ENCODE data around the gene ADGRA1. TPM values are rescaled to one million over a fixed set of nuclear protein-coding genes. Genes with fewer than 3 reads are reported as not detected.

The ADGRA1 gene
- total RNA-seq, 4 donors from 2014 or later, result 0.13 to 0.40 (median 0.29) TPM

DNA sequence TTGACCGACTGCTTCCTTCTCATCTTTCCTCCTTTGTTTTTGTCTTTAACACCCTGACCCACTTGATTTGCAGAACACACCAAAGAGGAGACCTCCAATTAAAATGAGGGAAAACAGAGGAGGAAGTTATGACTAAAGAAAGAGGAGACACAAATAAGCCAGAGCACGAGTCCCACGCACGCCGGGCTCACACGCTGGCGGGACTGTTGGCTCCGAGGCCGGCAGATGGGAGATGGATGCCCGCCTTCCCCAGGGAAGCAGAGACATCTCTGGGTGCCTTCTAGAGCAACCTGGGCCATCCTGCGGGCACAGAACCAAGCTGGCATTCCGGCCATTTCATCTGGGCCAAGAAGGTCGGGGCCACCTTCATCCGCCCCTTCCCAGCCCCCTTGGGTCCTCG lies 5.6 kb downstream of the ADGRA1 start:
- no peak for DNase-seq
- no peaks in the 10 kb centered on the region for H3K36me3 ChIP-seq
- 78 to 86% methylated on average over 14 to 15 of the region's 15 CpGs for WGBS, 2 donors
- no peaks in the 10 kb centered on the region for H3K9me3 ChIP-seq
- peaks cover 0 to 2% of the 10 kb centered on the region in 2 donors for H3K4me1 ChIP-seq
- no peak overlapping the region for H3K4me3 ChIP-seq (replicated peaks in 1 of 3)
- TF ChIP-seq, protein P1, sequence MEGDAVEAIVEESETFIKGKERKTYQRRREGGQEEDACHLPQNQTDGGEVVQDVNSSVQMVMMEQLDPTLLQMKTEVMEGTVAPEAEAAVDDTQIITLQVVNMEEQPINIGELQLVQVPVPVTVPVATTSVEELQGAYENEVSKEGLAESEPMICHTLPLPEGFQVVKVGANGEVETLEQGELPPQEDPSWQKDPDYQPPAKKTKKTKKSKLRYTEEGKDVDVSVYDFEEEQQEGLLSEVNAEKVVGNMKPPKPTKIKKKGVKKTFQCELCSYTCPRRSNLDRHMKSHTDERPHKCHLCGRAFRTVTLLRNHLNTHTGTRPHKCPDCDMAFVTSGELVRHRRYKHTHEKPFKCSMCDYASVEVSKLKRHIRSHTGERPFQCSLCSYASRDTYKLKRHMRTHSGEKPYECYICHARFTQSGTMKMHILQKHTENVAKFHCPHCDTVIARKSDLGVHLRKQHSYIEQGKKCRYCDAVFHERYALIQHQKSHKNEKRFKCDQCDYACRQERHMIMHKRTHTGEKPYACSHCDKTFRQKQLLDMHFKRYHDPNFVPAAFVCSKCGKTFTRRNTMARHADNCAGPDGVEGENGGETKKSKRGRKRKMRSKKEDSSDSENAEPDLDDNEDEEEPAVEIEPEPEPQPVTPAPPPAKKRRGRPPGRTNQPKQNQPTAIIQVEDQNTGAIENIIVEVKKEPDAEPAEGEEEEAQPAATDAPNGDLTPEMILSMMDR (IDR thresholded peaks at IDR 0.05), result no peak
- TF ChIP-seq POLR2A (IDR thresholded peaks at IDR 0.05), result no peak
- H3K27ac ChIP-seq, result no peak overlapping the region
- intact Hi-C loops (cut with DNase I), result no loop called here
- H3K27me3 ChIP-seq, result no peaks in the 10 kb centered on the region

DNA sequence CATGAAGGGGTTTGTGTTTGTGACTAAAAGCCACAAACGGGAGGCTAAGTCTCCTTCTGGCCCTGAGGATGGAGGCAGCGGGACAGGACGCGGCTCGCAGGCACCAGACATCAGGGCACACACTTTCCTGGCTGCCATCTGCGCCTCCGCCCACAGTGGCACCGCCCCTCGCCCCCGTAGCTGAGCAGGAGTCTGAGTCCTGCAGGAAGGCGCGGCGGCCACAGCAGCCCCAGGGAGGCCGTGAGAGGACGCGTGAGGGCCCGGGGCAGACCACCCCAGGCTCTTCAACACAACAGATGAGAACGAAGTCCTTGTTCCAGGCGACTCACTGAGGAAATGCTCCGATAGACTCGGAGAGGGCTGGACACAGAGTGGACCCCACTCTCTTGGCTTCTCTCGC lies 6.6 kb downstream of the ADGRA1 start:
- TF ChIP-seq, protein P1 (IDR thresholded peaks at IDR 0.05), result no peak
- no peak for TF ChIP-seq POLR2A (IDR thresholded peaks at IDR 0.05)
- H3K4me3 ChIP-seq (replicated peaks in 1 of 3), result no peak overlapping the region
- no peaks in the 10 kb centered on the region for H3K9me3 ChIP-seq
- no peaks in the 10 kb centered on the region for H3K36me3 ChIP-seq
- 84 to 87% methylated on average over 13 to 22 of the region's 22 CpGs for WGBS, 2 donors
- H3K4me1 ChIP-seq, result no peaks in the 10 kb centered on the region
- no peak overlapping the region for H3K27ac ChIP-seq
- DNase-seq, result no peak
- intact Hi-C loops (cut with DNase I), result no loop called here
- H3K27me3 ChIP-seq, result no peaks in the 10 kb centered on the region

DNA sequence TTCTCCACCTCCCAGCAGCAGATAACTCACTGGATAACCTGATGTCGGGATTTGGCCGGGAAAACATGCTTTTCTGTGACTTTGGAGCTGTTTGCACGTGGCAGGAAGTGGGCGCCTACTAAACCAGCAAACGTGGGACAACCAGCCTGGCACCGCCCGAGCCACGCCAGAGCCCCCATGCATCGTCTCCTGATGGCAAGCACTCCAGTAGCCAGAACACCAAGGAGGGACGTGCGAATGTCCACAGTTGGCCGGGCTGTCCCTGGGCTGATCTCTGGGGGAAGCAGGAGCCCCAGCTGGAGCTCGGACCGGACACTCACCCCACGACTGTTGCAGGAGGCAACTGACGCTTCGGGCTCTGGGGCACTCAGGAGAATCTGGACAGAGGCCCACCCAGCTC lies 7.1 kb downstream of the ADGRA1 start:
- TF ChIP-seq, protein P1 (IDR thresholded peaks at IDR 0.05), result no peak
- no peak for TF ChIP-seq POLR2A (IDR thresholded peaks at IDR 0.05)
- Histone ChIP-seq H3K4me3 (replicated peaks in 1 of 3) (no peak overlapping the region), H3K4me1 (no peaks in the 10 kb centered on the region), H3K27me3 (no peaks in the 10 kb centered on the region), H3K36me3 (no peaks in the 10 kb centered on the region), H3K9me3 (no peaks in the 10 kb centered on the region), H3K27ac (no peak overlapping the region)
- 81 to 92% methylated on average over 4 to 13 of the region's 17 CpGs for WGBS, 2 donors
- DNase-seq, result no peak
- intact Hi-C loops (cut with DNase I), result no loop called here

DNA sequence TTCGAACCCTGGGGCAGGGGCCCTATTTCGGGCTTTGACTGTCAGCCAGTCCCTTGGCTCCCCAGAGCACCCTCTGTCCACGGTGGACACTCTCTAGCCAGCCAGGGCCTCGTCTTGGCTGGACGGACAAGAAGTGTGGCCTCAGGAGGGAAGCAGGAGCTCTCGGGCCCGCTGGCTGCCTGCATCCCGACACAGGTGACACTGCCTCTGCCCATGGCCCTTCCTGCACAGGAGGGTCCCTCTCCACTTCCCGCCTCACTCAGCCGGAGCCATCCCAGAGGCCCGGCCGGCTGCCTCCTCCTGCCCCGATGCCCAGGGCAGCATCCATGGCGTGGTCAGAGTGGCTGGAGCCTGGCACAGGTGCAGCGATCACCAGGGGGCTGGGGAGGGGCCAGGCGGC lies 7.9 kb downstream of the ADGRA1 start:
- Histone ChIP-seq H3K27ac (no peak overlapping the region), H3K27me3 (no peaks in the 10 kb centered on the region), H3K9me3 (no peaks in the 10 kb centered on the region), H3K4me1 (no peaks in the 10 kb centered on the region), H3K4me3 (replicated peaks in 1 of 3) (no peak overlapping the region), H3K36me3 (no peaks in the 10 kb centered on the region)
- WGBS, 2 donors, result 63 to 88% methylated on average over 6 to 7 of the region's 16 CpGs
- intact Hi-C loops (cut with DNase I), result no loop called here
- TF ChIP-seq, protein P1 (IDR thresholded peaks at IDR 0.05), result no peak
- no peak for TF ChIP-seq POLR2A (IDR thresholded peaks at IDR 0.05)
- no peak for DNase-seq

DNA sequence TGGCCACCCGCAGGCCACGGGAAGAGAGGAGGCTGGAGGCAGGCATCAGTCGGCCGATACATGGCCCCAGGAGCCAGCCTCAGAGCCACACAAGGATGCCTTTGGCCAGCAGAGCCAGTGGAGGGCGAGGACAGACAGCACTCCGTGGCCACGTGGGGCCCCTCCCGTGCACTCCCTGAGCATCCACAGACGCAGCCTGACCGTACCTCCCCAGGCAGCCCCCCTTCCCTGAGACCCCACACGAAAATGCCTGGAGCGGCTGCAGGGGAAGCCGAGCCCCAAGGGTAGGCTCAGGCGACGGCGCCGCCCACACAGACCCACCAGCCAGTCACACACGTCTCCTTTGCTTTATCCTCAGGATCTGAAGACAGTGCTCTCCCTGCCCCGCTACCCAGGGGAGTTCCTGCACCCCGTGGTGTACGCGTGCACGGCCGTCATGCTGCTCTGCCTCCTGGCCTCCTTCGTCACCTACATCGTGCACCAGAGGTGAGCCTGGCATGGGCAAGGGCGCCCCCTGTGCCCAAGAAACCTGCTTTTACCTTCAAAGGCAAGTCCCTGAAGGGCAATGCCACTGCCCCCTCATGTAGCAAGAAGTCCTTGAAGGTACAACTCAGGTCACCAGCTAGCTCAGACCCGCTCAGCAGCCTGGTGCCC lies 9.0 kb downstream of the ADGRA1 start:
- no peak for TF ChIP-seq POLR2A (IDR thresholded peaks at IDR 0.05)
- TF ChIP-seq, protein P1 (IDR thresholded peaks at IDR 0.05), result no peak
- intact Hi-C loops (cut with DNase I), result no loop called here
- Histone ChIP-seq H3K9me3 (no peaks in the 10 kb centered on the region), H3K4me1 (no peaks in the 10 kb centered on the region), H3K4me3 (replicated peaks in 1 of 3) (no peak overlapping the region), H3K36me3 (no peaks in the 10 kb centered on the region), H3K27me3 (no peaks in the 10 kb centered on the region), H3K27ac (no peak overlapping the region)
- WGBS, 2 donors, result 54 to 66% methylated on average over 14 to 25 of the region's 28 CpGs
- DNase-seq, result no peak
